ENCODE measurements around the gene ZNF593. TPM values are rescaled to one million over a fixed set of nuclear protein-coding genes. Genes with fewer than 3 reads are reported as not detected.
A peak's percentile ranks its signal among the peaks of the same experiment; 100 is the strongest.

ZNF593 gene
- total RNA-seq, 1 experiment from 2014 or later: 62.3 TPM

DNA sequence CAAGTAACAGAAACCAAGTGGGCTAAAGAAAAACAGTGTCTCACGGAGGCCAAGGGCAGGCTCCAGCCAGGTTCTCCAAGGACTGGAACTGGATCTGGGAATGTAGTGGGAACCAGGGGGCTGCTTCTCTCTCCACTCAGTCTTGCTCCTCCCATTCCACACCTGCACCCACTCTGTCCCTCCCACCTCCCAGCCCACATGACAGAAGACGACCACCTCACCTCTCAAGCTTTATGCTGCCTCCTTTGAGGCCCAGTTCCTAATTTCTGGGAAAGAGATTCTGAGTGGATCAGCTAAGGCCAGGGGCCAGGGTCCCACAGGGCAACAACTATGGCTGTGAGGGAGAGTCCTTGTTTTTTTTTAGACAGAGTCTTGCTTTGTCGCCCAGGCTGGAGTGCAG, 45.5 kb downstream of the ZNF593 start:
- BruUV-seq (replicated peaks): no TSS peak
- H3K36me3 ChIP-seq (ENCODE audit: insufficient read depth, low read length, poor library complexity, severe bottlenecking): no peaks in the 10 kb centered on the region
- ChIA-PET POLR2A (ENCODE audit: low non-redundant PET) (no interaction called here), CTCF (no interaction called here)
- no peak overlapping the region for H3K27ac ChIP-seq (ENCODE audit: low read depth, low read length, poor library complexity, severe bottlenecking)
- H3K9me3 ChIP-seq (ENCODE audit: low read depth, low read length, poor library complexity, severe bottlenecking): no peaks in the 10 kb centered on the region
- no peaks in the 10 kb centered on the region for H3K27me3 ChIP-seq (replicated peaks; ENCODE audit: insufficient read depth, low read depth, low read length, poor library complexity)
- no peak for DNase-seq (ENCODE audit: low spot score)
- no peak overlapping the region for H3K4me3 ChIP-seq (ENCODE audit: low read depth, low read length, poor library complexity, severe bottlenecking)
- TF ChIP-seq, protein P1, sequence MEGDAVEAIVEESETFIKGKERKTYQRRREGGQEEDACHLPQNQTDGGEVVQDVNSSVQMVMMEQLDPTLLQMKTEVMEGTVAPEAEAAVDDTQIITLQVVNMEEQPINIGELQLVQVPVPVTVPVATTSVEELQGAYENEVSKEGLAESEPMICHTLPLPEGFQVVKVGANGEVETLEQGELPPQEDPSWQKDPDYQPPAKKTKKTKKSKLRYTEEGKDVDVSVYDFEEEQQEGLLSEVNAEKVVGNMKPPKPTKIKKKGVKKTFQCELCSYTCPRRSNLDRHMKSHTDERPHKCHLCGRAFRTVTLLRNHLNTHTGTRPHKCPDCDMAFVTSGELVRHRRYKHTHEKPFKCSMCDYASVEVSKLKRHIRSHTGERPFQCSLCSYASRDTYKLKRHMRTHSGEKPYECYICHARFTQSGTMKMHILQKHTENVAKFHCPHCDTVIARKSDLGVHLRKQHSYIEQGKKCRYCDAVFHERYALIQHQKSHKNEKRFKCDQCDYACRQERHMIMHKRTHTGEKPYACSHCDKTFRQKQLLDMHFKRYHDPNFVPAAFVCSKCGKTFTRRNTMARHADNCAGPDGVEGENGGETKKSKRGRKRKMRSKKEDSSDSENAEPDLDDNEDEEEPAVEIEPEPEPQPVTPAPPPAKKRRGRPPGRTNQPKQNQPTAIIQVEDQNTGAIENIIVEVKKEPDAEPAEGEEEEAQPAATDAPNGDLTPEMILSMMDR (conservative IDR thresholded peaks at IDR 0.05; ENCODE audit: low read depth, low read length): no peak
- TF ChIP-seq EZH2 (IDR thresholded peaks at IDR 0.05; ENCODE audit: borderline replicate concordance, low read depth, low read length, poor library complexity, severe bottlenecking): no peak
- no peaks in the 10 kb centered on the region for H3K4me1 ChIP-seq (ENCODE audit: insufficient read depth, low read length, poor library complexity, severe bottlenecking)
- intact Hi-C loops (cut with micrococcal nuclease; ENCODE audit: unreplicated experiment): no loop called here

DNA sequence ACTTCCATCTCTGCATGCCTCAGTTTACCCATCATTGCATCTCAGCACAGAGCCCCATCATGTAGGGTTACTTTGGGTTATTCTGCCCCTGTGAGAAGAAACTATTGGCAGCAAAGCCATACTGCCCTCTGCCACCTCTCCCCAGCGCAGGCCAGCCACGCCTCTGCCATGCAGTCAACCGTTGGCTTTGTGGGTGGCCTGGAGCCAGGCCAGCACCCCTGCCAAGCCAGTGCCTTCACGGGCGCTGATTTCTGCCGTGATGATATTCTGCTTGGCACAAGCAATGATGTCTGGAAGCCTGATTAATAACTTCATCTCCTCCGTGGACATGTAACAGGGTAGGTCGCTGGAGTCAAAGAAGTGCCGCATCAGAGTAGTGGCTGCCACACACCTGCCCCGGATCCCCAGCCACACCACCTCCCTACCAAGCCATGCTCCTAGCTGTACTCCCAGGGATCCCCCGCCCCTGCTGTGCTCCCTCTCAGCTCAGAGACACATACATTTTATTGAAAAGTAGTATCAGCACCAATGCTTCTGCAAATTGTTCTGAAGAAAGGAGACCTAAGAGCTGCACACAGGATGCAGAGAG, 49.3 kb downstream of the ZNF593 start:
- H3K36me3 ChIP-seq (ENCODE audit: insufficient read depth, low read length, poor library complexity, severe bottlenecking): no peaks in the 10 kb centered on the region
- TF ChIP-seq EZH2 (IDR thresholded peaks at IDR 0.05; ENCODE audit: borderline replicate concordance, low read depth, low read length, poor library complexity, severe bottlenecking): no peak
- no peak overlapping the region for H3K4me3 ChIP-seq (ENCODE audit: low read depth, low read length, poor library complexity, severe bottlenecking)
- intact Hi-C loops (cut with micrococcal nuclease; ENCODE audit: unreplicated experiment): no loop called here
- ChIA-PET POLR2A (ENCODE audit: low non-redundant PET) (no interaction called here), CTCF (no interaction called here)
- peak; percentile 17 for DNase-seq (ENCODE audit: low spot score)
- no peaks in the 10 kb centered on the region for H3K4me1 ChIP-seq (ENCODE audit: insufficient read depth, low read length, poor library complexity, severe bottlenecking)
- H3K27ac ChIP-seq (ENCODE audit: low read depth, low read length, poor library complexity, severe bottlenecking): no peak overlapping the region
- BruUV-seq (replicated peaks): no TSS peak
- H3K9me3 ChIP-seq (ENCODE audit: low read depth, low read length, poor library complexity, severe bottlenecking): no peaks in the 10 kb centered on the region
- H3K27me3 ChIP-seq (replicated peaks; ENCODE audit: insufficient read depth, low read depth, low read length, poor library complexity): no peaks in the 10 kb centered on the region

Other genes starting within 250 kb of the ZNF593 start
- gene PAFAH2, start 171.8 kb upstream of the ZNF593 start, total RNA-seq (2021): 6.7 and 7.2 TPM in 2 replicates
- gene EXTL1, start 148.1 kb upstream of the ZNF593 start, total RNA-seq (2021): 0.07 TPM in 1 of 2 replicates, not detected in the other
- gene SLC30A2, start 123.8 kb upstream of the ZNF593 start, total RNA-seq (2021): not detected in 2 replicates
- gene TRIM63, start 102.3 kb upstream of the ZNF593 start, total RNA-seq (2021): not detected in 2 replicates
- 12.9 and 13.4 TPM in 2 replicates for gene PDIK1L, start 58.1 kb upstream of the ZNF593 start, total RNA-seq (2021)
- 0.64 and 0.85 TPM in 2 replicates for gene FAM110D, start 10.8 kb upstream of the ZNF593 start, total RNA-seq (2021)
- gene C1orf232, start 945 bp upstream of the ZNF593 start, total RNA-seq (2021): not detected in 2 replicates
- gene ZNF593OS, start 1.9 kb downstream of the ZNF593 start, total RNA-seq (2021): not detected in 2 replicates
- 1.6 and 1.8 TPM in 2 replicates for gene CNKSR1, start 7.6 kb downstream of the ZNF593 start, total RNA-seq (2021)
- not detected in 2 replicates for gene CATSPER4, start 20.7 kb downstream of the ZNF593 start, total RNA-seq (2021)
- 51.3 and 51.5 TPM in 2 replicates for gene CEP85, start 64.3 kb downstream of the ZNF593 start, total RNA-seq (2021)
- 133 and 138 TPM in 2 replicates for gene SH3BGRL3, start 110.2 kb downstream of the ZNF593 start, total RNA-seq (2021)
- 22.1 and 25.4 TPM in 2 replicates for gene UBXN11, start 136.7 kb downstream of the ZNF593 start, total RNA-seq (2021)
- gene CD52, start 148.1 kb downstream of the ZNF593 start, total RNA-seq (2021): not detected in 2 replicates
- gene CRYBG2, start 184.2 kb downstream of the ZNF593 start, total RNA-seq (2021): not detected in 2 replicates
- gene ZNF683, start 202.8 kb downstream of the ZNF593 start, total RNA-seq (2021): not detected in 2 replicates
- gene LIN28A, start 240.9 kb downstream of the ZNF593 start, total RNA-seq (2021): 0.15 and 0.39 TPM in 2 replicates

Measured in A673 (cell line).